ENCODE measurements around the gene MDM2. TPM values are rescaled to one million over a fixed set of nuclear protein-coding genes. Genes with fewer than 3 reads are reported as not detected.

The MDM2 gene
- total RNA-seq, 1 experiment from 2014 or later: 159 TPM

- no peak overlapping the region for H3K14ac ChIP-seq (ENCODE audit: insufficient read depth, low read length)
- no peak overlapping the region for H4K91ac ChIP-seq (ENCODE audit: insufficient read length, low read depth, low read length)
- no peak overlapping the region for H4K5ac ChIP-seq (ENCODE audit: insufficient read length, low read depth, low read length)
- H2BK120ac ChIP-seq (ENCODE audit: low read depth, low read length, poor library complexity, severe bottlenecking): no peak overlapping the region
- no peak overlapping the region for H2AFZ ChIP-seq (ENCODE audit: low read length)
- no peak overlapping the region for H2BK5ac ChIP-seq (ENCODE audit: insufficient read length, low read length)
- H4K8ac ChIP-seq (replicated peaks; ENCODE audit: insufficient read length, low read depth, low read length): no peak overlapping the region
- H3K18ac ChIP-seq (ENCODE audit: insufficient read length, low read depth, low read length): no peak overlapping the region
- H3K56ac ChIP-seq (ENCODE audit: insufficient read length, low read depth, low read length): no peak overlapping the region
- no peak overlapping the region for H2BK15ac ChIP-seq (ENCODE audit: low read depth, low read length)
- H3K4me3 Mint-ChIP-seq: no peak overlapping the region
- H2AK5ac ChIP-seq (ENCODE audit: insufficient read length, low read length): no peak overlapping the region
- no peaks in the 10 kb centered on the region for H3K27me3 Mint-ChIP-seq (ENCODE audit: low read depth)
- DNase-seq: no peak
- H3K23ac ChIP-seq (ENCODE audit: insufficient read length, low read depth, low read length): no peak overlapping the region
- no peaks in the 10 kb centered on the region for H3K9me3 ChIP-seq (ENCODE audit: control insufficient read depth, low read depth, low read length)
- H3K4me2 ChIP-seq (ENCODE audit: insufficient read depth, insufficient read length, low read length): no peak overlapping the region
- H3K9ac ChIP-seq (ENCODE audit: extremely low read depth, insufficient read length, low read length): no peak overlapping the region
- no peaks in the 10 kb centered on the region for H3K79me1 ChIP-seq (ENCODE audit: insufficient read depth, low read depth, low read length, poor library complexity, severe bottlenecking)
- no peak overlapping the region for H3K27ac ChIP-seq (ENCODE audit: insufficient read length, low read depth, low read length)
- no peaks in the 10 kb centered on the region for H4K20me1 ChIP-seq (ENCODE audit: control insufficient read depth, insufficient read depth, insufficient read length)
- peaks cover 25 to 33% of the 10 kb centered on the region in 2 experiments for H3K4me1 Mint-ChIP-seq
- H2BK20ac ChIP-seq (ENCODE audit: low read depth, low read length, poor library complexity, severe bottlenecking): no peak overlapping the region
- peaks cover 9% of the 10 kb centered on the region for H3K23me2 ChIP-seq (ENCODE audit: insufficient read length, low read depth, low read length, poor library complexity, severe bottlenecking)
- H3T11ph ChIP-seq (ENCODE audit: low read length): no peak overlapping the region
- H3K27me3 ChIP-seq (ENCODE audit: insufficient read depth, low read length): no peaks in the 10 kb centered on the region
- H3K9me3 Mint-ChIP-seq: peaks cover 0 to 2% of the 10 kb centered on the region in 2 experiments; a peak in 2 of 5 replicates
- no peak overlapping the region for H3K27ac Mint-ChIP-seq
- peaks cover 11 to 19% (median 15%) of the 10 kb centered on the region in 3 experiments for H3K36me3 Mint-ChIP-seq (ENCODE audit: insufficient read depth in 1 of 3, low read depth in 3 of 3)
- TF ChIP-seq CTCF (conservative IDR thresholded peaks at IDR 0.05): no peak
- peaks cover 3% of the 10 kb centered on the region; the same call in 1 of the 2 replicates for H3K79me2 ChIP-seq (ENCODE audit: insufficient read depth, low read length)
- no peak overlapping the region for H2BK12ac ChIP-seq (ENCODE audit: insufficient read length, low read depth, low read length)
- peaks cover 4% of the 10 kb centered on the region; the same call in 1 of the 2 replicates for H3K4me1 ChIP-seq (ENCODE audit: insufficient read depth, low read length)
- H3K4ac ChIP-seq (ENCODE audit: low read depth, low read length): no peak overlapping the region
- no CpG with 5 or more reads among the region's 7 CpGs for WGBS (ENCODE audit: extremely low coverage, insufficient read length, low lambda C conversion rate)
Observed at GRCh38 chr12:68805592-68806120, 2.3 kb upstream of the MDM2 start.
